ENCODE data around the gene MACF1. TPM values are rescaled to one million over a fixed set of nuclear protein-coding genes. Genes with fewer than 3 reads are reported as not detected.

The MACF1 gene
- total and polyA plus RNA-seq, 2 of the 13 experiments (the other 11 are each of a cell fraction or from before 2014, with no cell fraction given), result 36.7 to 65.4 TPM

DNA sequence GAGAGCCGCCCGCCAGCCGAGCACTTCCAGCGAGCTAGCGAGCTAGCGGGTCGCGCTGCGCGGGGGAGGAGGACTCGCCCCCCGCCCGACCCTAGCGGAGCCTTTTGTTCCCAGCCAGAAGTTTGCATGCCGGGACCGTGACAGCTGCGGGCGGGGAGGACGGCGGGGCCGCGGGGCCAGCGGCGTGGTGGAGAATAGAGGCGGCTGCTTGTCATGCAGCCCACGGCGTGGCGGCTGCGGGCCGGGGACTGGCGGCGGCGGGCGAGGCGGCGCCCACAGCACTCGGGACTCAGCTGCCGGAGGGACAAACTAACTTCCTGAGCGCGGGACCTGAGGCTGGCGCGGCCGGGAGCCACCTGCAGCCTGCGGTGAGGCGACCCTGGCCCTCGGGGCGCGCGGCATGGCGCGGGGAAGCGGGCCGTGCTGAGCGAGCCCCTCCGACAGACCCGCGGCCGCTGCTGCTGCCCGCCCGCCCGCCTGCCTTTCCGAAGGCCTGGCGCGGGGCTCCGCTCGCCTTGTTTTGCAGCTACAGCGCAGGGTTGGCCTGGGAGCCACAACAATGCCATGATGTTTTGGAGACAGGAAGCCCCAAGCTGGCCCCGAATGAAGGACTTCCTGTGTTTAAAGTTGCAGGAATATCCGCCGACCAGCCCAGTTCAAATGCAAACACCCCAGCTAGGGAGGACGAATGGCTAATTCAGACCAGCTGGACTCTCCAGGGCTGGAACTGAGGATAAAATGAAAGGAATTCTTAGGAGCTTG is 204.7 kb downstream of the MACF1 start (continued):
- TF ChIP-seq ZNF615 (CRISPR knock-in tag; IDR thresholded peaks at IDR 0.05; ENCODE audit: borderline replicate concordance) (no peak), BRCA1 (CRISPR knock-in tag; IDR thresholded peaks at IDR 0.05) (no peak), KLF6 (CRISPR knock-in tag; IDR thresholded peaks at IDR 0.05) (peak; percentile 29; the same call in 1 of the 2 replicates), ETV6 (CRISPR knock-in tag; conservative IDR thresholded peaks at IDR 0.05) (no peak), TARDBP (CRISPR knock-in tag; IDR thresholded peaks at IDR 0.05) (0 out of 2 replicates have a peak, but pooled peaks have one; percentile 20), CBX2 (IDR thresholded peaks at IDR 0.05; ENCODE audit: low read depth, low read length) (no peak), CBX2 (CRISPR knock-in tag; IDR thresholded peaks at IDR 0.05; ENCODE audit: low read depth) (no peak), REL (CRISPR knock-in tag; conservative IDR thresholded peaks at IDR 0.05) (no peak), TBX2 (CRISPR knock-in tag; IDR thresholded peaks at IDR 0.05; ENCODE audit: borderline replicate concordance) (no peak), ZSCAN20 (CRISPR knock-in tag; IDR thresholded peaks at IDR 0.05; ENCODE audit: borderline replicate concordance) (no peak), ZSCAN29 (CRISPR knock-in tag; conservative IDR thresholded peaks at IDR 0.05) (no peak), ZFP41 (CRISPR knock-in tag; IDR thresholded peaks at IDR 0.05; ENCODE audit: borderline replicate concordance) (no peak)
- TF ChIP-seq, protein P1, sequence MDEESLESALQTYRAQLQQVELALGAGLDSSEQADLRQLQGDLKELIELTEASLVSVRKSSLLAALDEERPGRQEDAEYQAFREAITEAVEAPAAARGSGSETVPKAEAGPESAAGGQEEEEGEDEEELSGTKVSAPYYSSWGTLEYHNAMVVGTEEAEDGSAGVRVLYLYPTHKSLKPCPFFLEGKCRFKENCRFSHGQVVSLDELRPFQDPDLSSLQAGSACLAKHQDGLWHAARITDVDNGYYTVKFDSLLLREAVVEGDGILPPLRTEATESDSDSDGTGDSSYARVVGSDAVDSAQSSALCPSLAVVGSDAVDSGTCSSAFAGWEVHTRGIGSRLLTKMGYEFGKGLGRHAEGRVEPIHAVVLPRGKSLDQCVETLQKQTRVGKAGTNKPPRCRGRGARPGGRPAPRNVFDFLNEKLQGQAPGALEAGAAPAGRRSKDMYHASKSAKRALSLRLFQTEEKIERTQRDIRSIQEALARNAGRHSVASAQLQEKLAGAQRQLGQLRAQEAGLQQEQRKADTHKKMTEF (CRISPR knock-in tag; IDR thresholded peaks at IDR 0.05), result no peak
- TF ChIP-seq, protein P2, sequence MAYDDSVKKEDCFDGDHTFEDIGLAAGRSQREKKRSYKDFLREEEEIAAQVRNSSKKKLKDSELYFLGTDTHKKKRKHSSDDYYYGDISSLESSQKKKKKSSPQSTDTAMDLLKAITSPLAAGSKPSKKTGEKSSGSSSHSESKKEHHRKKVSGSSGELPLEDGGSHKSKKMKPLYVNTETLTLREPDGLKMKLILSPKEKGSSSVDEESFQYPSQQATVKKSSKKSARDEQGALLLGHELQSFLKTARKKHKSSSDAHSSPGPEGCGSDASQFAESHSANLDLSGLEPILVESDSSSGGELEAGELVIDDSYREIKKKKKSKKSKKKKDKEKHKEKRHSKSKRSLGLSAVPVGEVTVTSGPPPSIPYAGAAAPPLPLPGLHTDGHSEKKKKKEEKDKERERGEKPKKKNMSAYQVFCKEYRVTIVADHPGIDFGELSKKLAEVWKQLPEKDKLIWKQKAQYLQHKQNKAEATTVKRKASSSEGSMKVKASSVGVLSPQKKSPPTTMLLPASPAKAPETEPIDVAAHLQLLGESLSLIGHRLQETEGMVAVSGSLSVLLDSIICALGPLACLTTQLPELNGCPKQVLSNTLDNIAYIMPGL (CRISPR knock-in tag; IDR thresholded peaks at IDR 0.05; ENCODE audit: borderline replicate concordance in 1 of 2, low read depth in 1 of 2), result peak; percentile 16 to 73; a peak in 3 of 4 replicates
- TF ChIP-seq, protein P3, sequence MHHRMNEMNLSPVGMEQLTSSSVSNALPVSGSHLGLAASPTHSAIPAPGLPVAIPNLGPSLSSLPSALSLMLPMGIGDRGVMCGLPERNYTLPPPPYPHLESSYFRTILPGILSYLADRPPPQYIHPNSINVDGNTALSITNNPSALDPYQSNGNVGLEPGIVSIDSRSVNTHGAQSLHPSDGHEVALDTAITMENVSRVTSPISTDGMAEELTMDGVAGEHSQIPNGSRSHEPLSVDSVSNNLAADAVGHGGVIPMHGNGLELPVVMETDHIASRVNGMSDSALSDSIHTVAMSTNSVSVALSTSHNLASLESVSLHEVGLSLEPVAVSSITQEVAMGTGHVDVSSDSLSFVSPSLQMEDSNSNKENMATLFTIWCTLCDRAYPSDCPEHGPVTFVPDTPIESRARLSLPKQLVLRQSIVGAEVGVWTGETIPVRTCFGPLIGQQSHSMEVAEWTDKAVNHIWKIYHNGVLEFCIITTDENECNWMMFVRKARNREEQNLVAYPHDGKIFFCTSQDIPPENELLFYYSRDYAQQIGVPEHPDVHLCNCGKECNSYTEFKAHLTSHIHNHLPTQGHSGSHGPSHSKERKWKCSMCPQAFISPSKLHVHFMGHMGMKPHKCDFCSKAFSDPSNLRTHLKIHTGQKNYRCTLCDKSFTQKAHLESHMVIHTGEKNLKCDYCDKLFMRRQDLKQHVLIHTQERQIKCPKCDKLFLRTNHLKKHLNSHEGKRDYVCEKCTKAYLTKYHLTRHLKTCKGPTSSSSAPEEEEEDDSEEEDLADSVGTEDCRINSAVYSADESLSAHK (CRISPR knock-in tag; IDR thresholded peaks at IDR 0.05; ENCODE audit: borderline replicate concordance), result no peak
- TF ChIP-seq, protein P4, sequence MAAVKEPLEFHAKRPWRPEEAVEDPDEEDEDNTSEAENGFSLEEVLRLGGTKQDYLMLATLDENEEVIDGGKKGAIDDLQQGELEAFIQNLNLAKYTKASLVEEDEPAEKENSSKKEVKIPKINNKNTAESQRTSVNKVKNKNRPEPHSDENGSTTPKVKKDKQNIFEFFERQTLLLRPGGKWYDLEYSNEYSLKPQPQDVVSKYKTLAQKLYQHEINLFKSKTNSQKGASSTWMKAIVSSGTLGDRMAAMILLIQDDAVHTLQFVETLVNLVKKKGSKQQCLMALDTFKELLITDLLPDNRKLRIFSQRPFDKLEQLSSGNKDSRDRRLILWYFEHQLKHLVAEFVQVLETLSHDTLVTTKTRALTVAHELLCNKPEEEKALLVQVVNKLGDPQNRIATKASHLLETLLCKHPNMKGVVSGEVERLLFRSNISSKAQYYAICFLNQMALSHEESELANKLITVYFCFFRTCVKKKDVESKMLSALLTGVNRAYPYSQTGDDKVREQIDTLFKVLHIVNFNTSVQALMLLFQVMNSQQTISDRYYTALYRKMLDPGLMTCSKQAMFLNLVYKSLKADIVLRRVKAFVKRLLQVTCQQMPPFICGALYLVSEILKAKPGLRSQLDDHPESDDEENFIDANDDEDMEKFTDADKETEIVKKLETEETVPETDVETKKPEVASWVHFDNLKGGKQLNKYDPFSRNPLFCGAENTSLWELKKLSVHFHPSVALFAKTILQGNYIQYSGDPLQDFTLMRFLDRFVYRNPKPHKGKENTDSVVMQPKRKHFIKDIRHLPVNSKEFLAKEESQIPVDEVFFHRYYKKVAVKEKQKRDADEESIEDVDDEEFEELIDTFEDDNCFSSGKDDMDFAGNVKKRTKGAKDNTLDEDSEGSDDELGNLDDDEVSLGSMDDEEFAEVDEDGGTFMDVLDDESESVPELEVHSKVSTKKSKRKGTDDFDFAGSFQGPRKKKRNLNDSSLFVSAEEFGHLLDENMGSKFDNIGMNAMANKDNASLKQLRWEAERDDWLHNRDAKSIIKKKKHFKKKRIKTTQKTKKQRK (IDR thresholded peaks at IDR 0.05; ENCODE audit: low read length), result no peak

Data from HepG2 (cell line).